WTC11 (cell line): ENCODE measurements around the gene ATXN1L. TPM values are rescaled to one million over a fixed set of nuclear protein-coding genes. Genes with fewer than 3 reads are reported as not detected.

Experiments
- ATAC-seq: fragments of 200-7000 bp; cut with Tn5 transposase; 2 replicates; pipeline ENCODE4 v1.10.0; 2021; ENCODE audit warnings: mild to moderate bottlenecking, moderate library complexity
- CTCF ChIA-PET: fragments of 300-600 bp; sonication (Branson Sonifier 250); formaldehyde crosslinking; loops from one replicate; lab custom pipeline; 2021; ENCODE audit warnings: antibody characterized with exemption; lab: Charles Lee
- POLR2A ChIA-PET: fragments of 350-600 bp; sonication (Branson Sonifier 250); formaldehyde crosslinking; loops from one replicate; lab custom pipeline; 2021; ENCODE audit warnings: antibody characterized with exemption; lab: Charles Lee
- DNase-seq: peaks from one replicate; pipeline ENCODE4 v3.0.0; 2021; ENCODE audit warnings: low spot score
- H3K27ac Mint-ChIP-seq: 2 replicates; pipeline ENCODE4 v1.8.0; 2021; ENCODE audit warnings: mixed read lengths
- H3K27me3 Mint-ChIP-seq: 2 replicates; pipeline ENCODE4 v1.8.0; 2021; ENCODE audit warnings: low read depth, mild to moderate bottlenecking, moderate library complexity, mixed read lengths
- H3K36me3 Mint-ChIP-seq: 2 replicates; pipeline ENCODE4 v1.8.0; 2021; ENCODE audit warnings: mixed read lengths
- H3K4me1 Mint-ChIP-seq: 2 replicates; pipeline ENCODE4 v1.8.0; 2022; ENCODE audit warnings: mixed read lengths
- H3K4me3 Mint-ChIP-seq: 2 replicates; pipeline ENCODE4 v1.8.0; 2021; ENCODE audit warnings: mild to moderate bottlenecking, moderate library complexity, mixed read lengths
- H3K9me3 Mint-ChIP-seq: 2 replicates; pipeline ENCODE4 v1.8.0; 2021; ENCODE audit warnings: mixed read lengths
- CREB1 ChIP-seq: sonication (generic); formaldehyde crosslinking; IDR thresholded peaks from 2 replicates; pipeline ENCODE4 v1.8.0; 2023; ENCODE audit warnings: mild to moderate bottlenecking, missing genetic modification reagents
- CREM ChIP-seq: sonication (generic); formaldehyde crosslinking; IDR thresholded peaks from 2 replicates; pipeline ENCODE4 v1.8.1; 2022; ENCODE audit warnings: mild to moderate bottlenecking, missing genetic modification reagents, moderate library complexity
- ELF4 ChIP-seq: sonication (generic); formaldehyde crosslinking; IDR thresholded peaks from 2 replicates; pipeline ENCODE4 v1.8.1; 2022; ENCODE audit warnings: low read depth, mild to moderate bottlenecking, moderate library complexity, missing genetic modification reagents
- MAX ChIP-seq: sonication (generic); formaldehyde crosslinking; IDR thresholded peaks from 2 replicates; pipeline ENCODE4 v1.8.0; 2022; ENCODE audit warnings: mild to moderate bottlenecking, missing genetic modification reagents
- MXD4 ChIP-seq: fragments of 250-450 bp; sonication (Bioruptor Pico); IDR thresholded peaks from 2 replicates; pipeline ENCODE4 v1.8.0; 2021; ENCODE audit warnings: mild to moderate bottlenecking, moderate library complexity, borderline replicate concordance
- NFE2L1 ChIP-seq: sonication (generic); formaldehyde crosslinking; IDR thresholded peaks from 2 replicates; pipeline ENCODE4 v1.8.1; 2023; ENCODE audit warnings: missing genetic modification reagents
- NR1H2 ChIP-seq: sonication (generic); formaldehyde crosslinking; IDR thresholded peaks from 2 replicates; pipeline ENCODE4 v1.9.0; 2021; ENCODE audit warnings: mild to moderate bottlenecking, moderate library complexity, missing genetic modification reagents
- RORB ChIP-seq: fragments of 250-450 bp; sonication (Bioruptor Pico); IDR thresholded peaks from 2 replicates; pipeline ENCODE4 v1.9.0; 2021; ENCODE audit warnings: mild to moderate bottlenecking
- SP1 ChIP-seq: sonication (generic); formaldehyde crosslinking; conservative IDR thresholded peaks from 2 replicates; pipeline ENCODE4 v1.8.1; 2022; ENCODE audit warnings: missing genetic modification reagents
- TCF7 ChIP-seq: sonication (generic); formaldehyde crosslinking; IDR thresholded peaks from 2 replicates; pipeline ENCODE4 v1.8.0; 2022; ENCODE audit warnings: mild to moderate bottlenecking, low read depth, missing genetic modification reagents, moderate library complexity
- TEAD4 ChIP-seq: sonication (generic); formaldehyde crosslinking; IDR thresholded peaks from 2 replicates; pipeline ENCODE4 v1.8.0; 2022; ENCODE audit warnings: mild to moderate bottlenecking, missing genetic modification reagents
- ZBTB43 ChIP-seq: sonication (generic); formaldehyde crosslinking; IDR thresholded peaks from 2 replicates; pipeline ENCODE4 v1.8.1; 2023; ENCODE audit warnings: mild to moderate bottlenecking, missing genetic modification reagents
- ZNF138 ChIP-seq: sonication (generic); formaldehyde crosslinking; conservative IDR thresholded peaks from 2 replicates; pipeline ENCODE4 v1.8.1; 2022; ENCODE audit warnings: mild to moderate bottlenecking, moderate library complexity, missing genetic modification reagents
- ZNF219 ChIP-seq: sonication (generic); formaldehyde crosslinking; IDR thresholded peaks from 2 replicates; pipeline ENCODE4 v1.8.0; 2023; ENCODE audit warnings: missing genetic modification reagents, mild to moderate bottlenecking, borderline replicate concordance
- ZNF232 ChIP-seq: sonication (generic); formaldehyde crosslinking; IDR thresholded peaks from 2 replicates; pipeline ENCODE4 v1.8.0; 2022; ENCODE audit warnings: mild to moderate bottlenecking, missing genetic modification reagents
- ZNF317 ChIP-seq: sonication (generic); formaldehyde crosslinking; IDR thresholded peaks from 2 replicates; pipeline ENCODE4 v1.8.1; 2023; ENCODE audit warnings: low read depth, mild to moderate bottlenecking, moderate library complexity, missing genetic modification reagents, borderline replicate concordance
- ZNF396 ChIP-seq: fragments of 250-450 bp; sonication (Bioruptor Pico); IDR thresholded peaks from 2 replicates; pipeline ENCODE4 v1.8.0; 2021; ENCODE audit warnings: mild to moderate bottlenecking, moderate library complexity, borderline replicate concordance
- ZNF416 ChIP-seq: fragments of 250-450 bp; sonication (Bioruptor Pico); IDR thresholded peaks from 2 replicates; pipeline ENCODE4 v1.9.0; 2021; ENCODE audit warnings: mild to moderate bottlenecking, inconsistent platforms
- ZNF671 ChIP-seq: fragments of 250-450 bp; sonication (Bioruptor Pico); IDR thresholded peaks from 2 replicates; pipeline ENCODE4 v1.8.0; 2021; ENCODE audit warnings: mild to moderate bottlenecking
- total RNA-seq: library from RNA; stranded (reverse); gene quantifications from 3 replicates; pipeline ENCODE4 v1.2.3, GENCODE V29; 2021
- TF ChIP-seq, protein P1 (sequence below): sonication (generic); formaldehyde crosslinking; IDR thresholded peaks from 2 replicates; pipeline ENCODE4 v1.8.0; 2023; ENCODE audit warnings: mild to moderate bottlenecking, missing genetic modification reagents
- TF ChIP-seq, protein P2 (sequence below): fragments of 250-450 bp; sonication (Bioruptor Pico); conservative IDR thresholded peaks from 2 replicates; pipeline ENCODE4 v1.9.0; 2021; ENCODE audit warnings: mild to moderate bottlenecking
- TF ChIP-seq, protein P3 (sequence below): sonication (generic); formaldehyde crosslinking; IDR thresholded peaks from 2 replicates; pipeline ENCODE4 v1.8.0; 2022; ENCODE audit warnings: mild to moderate bottlenecking, missing genetic modification reagents
- TF ChIP-seq, protein P4 (sequence below): fragments of 250-450 bp; sonication (Bioruptor Pico); IDR thresholded peaks from 2 replicates; pipeline ENCODE4 v1.9.0; 2021; ENCODE audit warnings: mild to moderate bottlenecking

ATXN1L gene
- total RNA-seq, 1 experiment from 2014 or later, result 23.2 TPM

DNA sequence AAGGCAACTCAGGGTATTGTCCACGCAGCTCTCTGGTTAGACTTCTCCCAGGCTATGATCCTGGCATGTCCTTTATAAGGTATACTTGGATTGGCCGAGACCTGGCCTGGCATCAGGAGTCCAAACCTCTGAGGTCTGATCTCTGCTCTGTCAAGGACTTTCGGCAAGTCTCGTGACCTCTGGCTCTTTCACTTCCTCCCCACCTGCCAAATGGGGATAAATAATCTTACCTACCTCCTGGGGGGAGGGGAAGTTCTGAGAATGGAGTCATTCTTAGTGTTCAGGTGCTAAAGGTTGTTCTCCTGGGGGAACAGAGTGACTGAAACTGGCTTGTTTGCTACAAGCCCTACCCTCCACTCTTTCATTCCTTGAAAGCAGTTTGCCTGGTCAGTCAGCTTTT, 7.6 kb downstream of the ATXN1L start:
- no peaks in the 10 kb centered on the region for H3K4me1 Mint-ChIP-seq

GRCh38 chr16:71854369-71854948, 8.7 kb downstream of the ATXN1L start:
- Mint-ChIP-seq H3K9me3 (no peaks in the 10 kb centered on the region), H3K27me3 (no peaks in the 10 kb centered on the region), H3K27ac (no peak overlapping the region), H3K4me3 (no peak overlapping the region), H3K36me3 (peaks cover 20% of the 10 kb centered on the region), H3K4me1 (no peaks in the 10 kb centered on the region)
- ChIA-PET POLR2A (no interaction called here), CTCF (no interaction called here)
- ATAC-seq (no peak), DNase-seq (no peak)
- no peak for TF ChIP-seq NFE2L1
- TF ChIP-seq ZNF396 (CRISPR knock-in tag), result no peak
- TF ChIP-seq SP1, result no peak
- TF ChIP-seq ZBTB43 (CRISPR knock-in tag), result no peak
- no peak for TF ChIP-seq CREB1 (CRISPR knock-in tag)
- TF ChIP-seq, protein P1, sequence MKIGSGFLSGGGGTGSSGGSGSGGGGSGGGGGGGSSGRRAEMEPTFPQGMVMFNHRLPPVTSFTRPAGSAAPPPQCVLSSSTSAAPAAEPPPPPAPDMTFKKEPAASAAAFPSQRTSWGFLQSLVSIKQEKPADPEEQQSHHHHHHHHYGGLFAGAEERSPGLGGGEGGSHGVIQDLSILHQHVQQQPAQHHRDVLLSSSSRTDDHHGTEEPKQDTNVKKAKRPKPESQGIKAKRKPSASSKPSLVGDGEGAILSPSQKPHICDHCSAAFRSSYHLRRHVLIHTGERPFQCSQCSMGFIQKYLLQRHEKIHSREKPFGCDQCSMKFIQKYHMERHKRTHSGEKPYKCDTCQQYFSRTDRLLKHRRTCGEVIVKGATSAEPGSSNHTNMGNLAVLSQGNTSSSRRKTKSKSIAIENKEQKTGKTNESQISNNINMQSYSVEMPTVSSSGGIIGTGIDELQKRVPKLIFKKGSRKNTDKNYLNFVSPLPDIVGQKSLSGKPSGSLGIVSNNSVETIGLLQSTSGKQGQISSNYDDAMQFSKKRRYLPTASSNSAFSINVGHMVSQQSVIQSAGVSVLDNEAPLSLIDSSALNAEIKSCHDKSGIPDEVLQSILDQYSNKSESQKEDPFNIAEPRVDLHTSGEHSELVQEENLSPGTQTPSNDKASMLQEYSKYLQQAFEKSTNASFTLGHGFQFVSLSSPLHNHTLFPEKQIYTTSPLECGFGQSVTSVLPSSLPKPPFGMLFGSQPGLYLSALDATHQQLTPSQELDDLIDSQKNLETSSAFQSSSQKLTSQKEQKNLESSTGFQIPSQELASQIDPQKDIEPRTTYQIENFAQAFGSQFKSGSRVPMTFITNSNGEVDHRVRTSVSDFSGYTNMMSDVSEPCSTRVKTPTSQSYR, result no peak
- no peak for TF ChIP-seq NR1H2 (CRISPR knock-in tag)
- no peak for TF ChIP-seq MAX
- no peak for TF ChIP-seq ZNF232 (CRISPR knock-in tag)
- TF ChIP-seq ZNF317 (CRISPR knock-in tag), result no peak
- TF ChIP-seq ZNF138, result no peak

More for the DNA sequence above, 7.6 kb downstream of the ATXN1L start:
- H3K4me3 Mint-ChIP-seq, result no peak overlapping the region
- no peaks in the 10 kb centered on the region for H3K27me3 Mint-ChIP-seq
- H3K36me3 Mint-ChIP-seq, result peaks cover 22% of the 10 kb centered on the region
- DNase-seq (no peak), ATAC-seq (no peak)
- no peak overlapping the region for H3K27ac Mint-ChIP-seq
- no peaks in the 10 kb centered on the region for H3K9me3 Mint-ChIP-seq
- ChIA-PET CTCF (interaction anchor here (1.0 kb wide), 1 partner anchor 29 kb away, joined by 3 read pairs; no protein-coding TSS in a partner anchor), POLR2A (no interaction called here)
- TF ChIP-seq, protein P2, sequence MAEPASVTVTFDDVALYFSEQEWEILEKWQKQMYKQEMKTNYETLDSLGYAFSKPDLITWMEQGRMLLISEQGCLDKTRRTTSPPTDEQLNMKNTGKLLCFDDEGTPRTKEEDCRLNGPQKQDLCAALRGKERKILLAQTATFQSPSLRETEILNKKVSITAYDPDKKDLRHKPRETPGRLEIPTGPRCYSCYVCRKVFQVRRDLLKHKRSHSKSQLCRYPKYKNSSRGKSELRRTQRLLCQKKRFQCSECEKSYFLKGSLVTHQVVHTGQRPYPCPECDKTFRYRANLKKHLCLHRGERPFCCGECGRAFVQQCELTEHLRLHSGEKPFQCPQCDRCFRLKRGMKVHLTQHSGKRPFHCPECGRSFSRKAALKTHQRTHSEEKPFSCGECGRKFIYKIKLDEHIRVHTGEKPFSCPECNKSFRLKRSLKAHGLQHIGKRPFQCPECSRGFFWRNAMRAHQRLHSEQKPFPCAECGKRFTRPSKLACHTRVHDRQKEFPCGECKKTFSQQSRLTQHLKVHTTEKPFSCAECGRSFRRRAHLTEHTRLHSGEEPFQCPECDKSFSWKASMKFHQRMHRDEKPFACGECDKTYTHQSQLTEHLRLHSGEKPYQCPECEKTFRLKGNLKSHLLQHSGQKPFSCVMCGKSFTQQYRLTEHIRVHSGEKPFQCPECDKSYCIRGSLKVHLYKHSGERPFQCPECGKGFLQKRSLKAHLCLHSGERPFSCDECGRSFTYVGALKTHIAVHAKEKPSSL (CRISPR knock-in tag), result no peak
- TF ChIP-seq TEAD4 (CRISPR knock-in tag) (no peak), ELF4 (CRISPR knock-in tag) (no peak), MXD4 (no peak), CREM (CRISPR knock-in tag) (no peak), TCF7 (no peak), ZNF671 (no peak), ZNF219 (CRISPR knock-in tag) (no peak), ZNF416 (CRISPR knock-in tag) (no peak), RORB (CRISPR knock-in tag) (no peak), ZNF317 (CRISPR knock-in tag) (no peak), SP1 (no peak)
- TF ChIP-seq, protein P3, sequence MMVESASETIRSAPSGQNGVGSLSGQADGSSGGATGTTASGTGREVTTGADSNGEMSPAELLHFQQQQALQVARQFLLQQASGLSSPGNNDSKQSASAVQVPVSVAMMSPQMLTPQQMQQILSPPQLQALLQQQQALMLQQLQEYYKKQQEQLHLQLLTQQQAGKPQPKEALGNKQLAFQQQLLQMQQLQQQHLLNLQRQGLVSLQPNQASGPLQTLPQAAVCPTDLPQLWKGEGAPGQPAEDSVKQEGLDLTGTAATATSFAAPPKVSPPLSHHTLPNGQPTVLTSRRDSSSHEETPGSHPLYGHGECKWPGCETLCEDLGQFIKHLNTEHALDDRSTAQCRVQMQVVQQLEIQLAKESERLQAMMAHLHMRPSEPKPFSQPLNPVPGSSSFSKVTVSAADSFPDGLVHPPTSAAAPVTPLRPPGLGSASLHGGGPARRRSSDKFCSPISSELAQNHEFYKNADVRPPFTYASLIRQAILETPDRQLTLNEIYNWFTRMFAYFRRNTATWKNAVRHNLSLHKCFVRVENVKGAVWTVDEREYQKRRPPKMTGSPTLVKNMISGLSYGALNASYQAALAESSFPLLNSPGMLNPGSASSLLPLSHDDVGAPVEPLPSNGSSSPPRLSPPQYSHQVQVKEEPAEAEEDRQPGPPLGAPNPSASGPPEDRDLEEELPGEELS (CRISPR knock-in tag), result no peak
- TF ChIP-seq, protein P1, result no peak
- TF ChIP-seq, protein P4, sequence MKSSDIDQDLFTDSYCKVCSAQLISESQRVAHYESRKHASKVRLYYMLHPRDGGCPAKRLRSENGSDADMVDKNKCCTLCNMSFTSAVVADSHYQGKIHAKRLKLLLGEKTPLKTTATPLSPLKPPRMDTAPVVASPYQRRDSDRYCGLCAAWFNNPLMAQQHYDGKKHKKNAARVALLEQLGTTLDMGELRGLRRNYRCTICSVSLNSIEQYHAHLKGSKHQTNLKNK, result no peak
